Caco-2 (cell line): ENCODE results near the gene ZNF816. TPM values are rescaled to one million over a fixed set of nuclear protein-coding genes. Genes with fewer than 3 reads are reported as not detected.

Source experiments
- BruUV-seq: library from RNA; stranded (reverse); fragments of 400-500 nt; replicated peaks from 2 replicates; lab custom pipeline; 2021; lab: Mats Ljungman, UMichigan
- CTCF ChIA-PET: fragments of 300-600 bp; sonication (Branson Sonifier 250); formaldehyde crosslinking; loops from one replicate; lab custom pipeline; 2022; ENCODE audit warnings: antibody characterized with exemption; lab: Charles Lee
- POLR2A ChIA-PET: fragments of 300-600 bp; sonication (Branson Sonifier 250); formaldehyde crosslinking; loops from one replicate; lab custom pipeline; 2022; ENCODE audit warnings: antibody characterized with exemption; lab: Charles Lee
- DNase-seq, 2 experiments: peaks; one replicate each; pipeline versions ENCODE4 v3.0.0 to v3.0.0-alpha.2; 2020 to 2022
- H3K27me3 ChIP-seq: replicated peaks from 2 replicates; pipeline ENCODE4 v1.6.0; 2011; ENCODE audit warnings: low read length; ENCODE audit not compliant: control insufficient read depth, insufficient read depth
- H3K36me3 ChIP-seq: 2 replicates; pipeline ENCODE4 v1.5.1; 2011; ENCODE audit warnings: low read length; ENCODE audit not compliant: control insufficient read depth, insufficient read depth
- H3K4me1 ChIP-seq: fragments of 250-450 bp; sonication (Bioruptor Pico); 2 replicates; pipeline ENCODE4 v1.5.1; 2020; ENCODE audit warnings: mild to moderate bottlenecking
- H3K4me3 ChIP-seq: 2 replicates; pipeline ENCODE4 v1.5.1; 2011; ENCODE audit warnings: low read depth, mild to moderate bottlenecking, control low read depth, low read length
- H3K9me3 ChIP-seq: fragments of 250-450 bp; sonication (Bioruptor Pico); 2 replicates; pipeline ENCODE4 v1.5.1; 2020; ENCODE audit warnings: mild to moderate bottlenecking, moderate library complexity
- H3K27ac Mint-ChIP-seq: one replicate; pipeline ENCODE4 v1.8.0; 2022; ENCODE audit warnings: mixed read lengths; ENCODE audit not compliant: unreplicated experiment
- H3K27me3 Mint-ChIP-seq: one replicate; pipeline ENCODE4 v1.8.0; 2022; ENCODE audit warnings: mixed read lengths; ENCODE audit not compliant: insufficient read depth, unreplicated experiment
- H3K36me3 Mint-ChIP-seq: one replicate; pipeline ENCODE4 v1.8.0; 2022; ENCODE audit warnings: mild to moderate bottlenecking, mixed read lengths; ENCODE audit not compliant: insufficient read depth, unreplicated experiment
- H3K4me1 Mint-ChIP-seq: one replicate; pipeline ENCODE4 v1.8.0; 2022; ENCODE audit warnings: low read depth, mixed read lengths; ENCODE audit not compliant: unreplicated experiment
- H3K4me3 Mint-ChIP-seq: one replicate; pipeline ENCODE4 v1.8.0; 2022; ENCODE audit warnings: mild to moderate bottlenecking, moderate library complexity, mixed read lengths; ENCODE audit not compliant: unreplicated experiment
- H3K9me3 Mint-ChIP-seq: one replicate; pipeline ENCODE4 v1.8.0; 2022; ENCODE audit warnings: mixed read lengths; ENCODE audit not compliant: unreplicated experiment
- CTCF ChIP-seq, 2 experiments: fragments of 200-600 bp in 1 of 2; IDR thresholded peaks; 1 replicate in 1 of 2; 2 replicates in 1 of 2; pipeline versions ENCODE4 v1.5.1 to v1.8.0; 2011 to 2022; ENCODE audit warnings: antibody characterized with exemption in 1 of 2, control low read depth in 1 of 2, inconsistent platforms in 1 of 2, low read depth in 1 of 2, low read length in 1 of 2, mild to moderate bottlenecking in 1 of 2, moderate library complexity in 1 of 2; ENCODE audit not compliant: insufficient read depth in 1 of 2, severe bottlenecking in 1 of 2, unreplicated experiment in 1 of 2
- intact Hi-C: fragments of 100-400 bp; cut with micrococcal nuclease; formaldehyde crosslinking; loops from one replicate; pipeline ENCODE4 v1.10.0; 2022; ENCODE audit not compliant: unreplicated experiment
- total RNA-seq: library from RNA; stranded (reverse); gene quantifications from 2 replicates; pipeline ENCODE4 v1.2.3, GENCODE V29; 2022

ZNF816 gene
- total RNA-seq, 1 experiment from 2014 or later = 11.5 TPM

DNA sequence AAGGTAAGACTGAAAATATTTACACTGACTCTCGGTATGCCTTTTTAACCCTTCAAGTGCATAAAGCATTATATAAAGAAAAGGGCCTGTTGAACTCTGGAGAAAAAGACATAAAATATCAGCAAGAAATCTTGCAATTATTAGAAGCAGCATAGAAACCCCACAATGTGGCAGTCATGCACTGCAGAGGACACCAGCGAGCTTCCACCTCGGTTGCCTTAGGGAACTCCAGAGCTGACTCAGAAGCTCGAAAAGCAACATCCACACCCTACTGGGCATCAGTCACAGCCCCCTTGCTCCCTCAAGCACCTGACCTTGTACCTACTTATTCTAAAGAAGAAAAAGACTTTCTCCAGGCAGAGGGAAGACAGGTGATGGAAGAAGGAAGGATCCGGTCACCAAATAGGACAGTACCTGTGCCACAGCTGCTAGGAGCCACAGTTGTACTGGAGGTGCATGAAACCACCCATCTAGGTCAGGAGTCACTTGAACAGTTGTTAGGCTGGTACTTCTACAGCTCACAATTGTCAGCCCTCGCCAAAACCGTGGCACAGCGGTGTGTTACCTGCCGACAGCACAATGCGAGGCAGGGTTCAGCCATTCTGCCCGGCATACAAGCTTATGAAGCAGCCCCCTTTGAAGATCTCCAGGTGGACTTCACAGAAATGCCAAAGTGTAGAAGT, 2.9 kb downstream of the ZNF816 start:
- Mint-ChIP-seq H3K36me3 (peaks cover 55% of the 10 kb centered on the region), H3K4me3 (no peak overlapping the region), H3K27ac (no peak overlapping the region), H3K4me1 (no peaks in the 10 kb centered on the region), H3K27me3 (no peaks in the 10 kb centered on the region), H3K9me3 (peaks cover 29% of the 10 kb centered on the region)
- ChIA-PET POLR2A (no interaction called here), CTCF (no interaction called here)
- TF ChIP-seq CTCF (IDR thresholded peaks at IDR 0.05; ENCODE audit: insufficient read depth in 1 of 2, low read depth in 1 of 2, low read length in 1 of 2, severe bottlenecking in 1 of 2, unreplicated experiment in 1 of 2) = no peak
- no peak overlapping the region for H3K4me3 ChIP-seq
- no TSS peak for BruUV-seq
- peaks cover 43% of the 10 kb centered on the region for H3K9me3 ChIP-seq
- H3K36me3 ChIP-seq = peaks cover 11% of the 10 kb centered on the region
- intact Hi-C loops = no loop called here
- H3K4me1 ChIP-seq = peaks cover 5% of the 10 kb centered on the region
- DNase-seq = no peak
- H3K27me3 ChIP-seq = no peaks in the 10 kb centered on the region

DNA sequence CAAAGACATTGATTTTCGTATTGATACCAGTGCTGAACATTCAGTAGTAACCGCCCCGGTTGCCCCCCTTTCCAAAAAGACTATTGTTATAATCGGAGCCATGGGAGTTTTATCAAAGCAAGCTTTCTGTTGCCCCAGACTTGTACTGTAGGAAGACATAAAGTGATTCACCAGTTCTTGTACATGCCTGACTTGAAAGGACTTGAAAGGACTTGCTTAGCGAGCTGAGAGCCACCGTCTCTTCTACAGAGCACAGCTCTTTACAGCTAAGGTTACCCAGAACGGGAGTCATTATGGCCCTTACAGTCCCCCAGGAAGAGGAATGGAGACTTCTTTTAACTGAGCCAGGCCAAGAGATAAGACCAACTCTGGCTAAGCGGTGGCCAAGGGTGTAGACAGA, 5.1 kb downstream of the ZNF816 start:
- H3K9me3 Mint-ChIP-seq = peaks cover 33% of the 10 kb centered on the region
- H3K27me3 Mint-ChIP-seq = no peaks in the 10 kb centered on the region
- peaks cover 67% of the 10 kb centered on the region for H3K36me3 Mint-ChIP-seq
- Histone ChIP-seq H3K27me3 (no peaks in the 10 kb centered on the region), H3K4me1 (peaks cover 5% of the 10 kb centered on the region), H3K4me3 (no peak overlapping the region), H3K36me3 (peaks cover 17% of the 10 kb centered on the region), H3K9me3 (peaks cover 47% of the 10 kb centered on the region)
- POLR2A ChIA-PET = no interaction called here
- no peak for TF ChIP-seq CTCF (IDR thresholded peaks at IDR 0.05; ENCODE audit: insufficient read depth in 1 of 2, low read depth in 1 of 2, low read length in 1 of 2, severe bottlenecking in 1 of 2, unreplicated experiment in 1 of 2)
- H3K4me3 Mint-ChIP-seq = no peak overlapping the region
- no peak for DNase-seq
- CTCF ChIA-PET = no interaction called here
- H3K27ac Mint-ChIP-seq = peak overlapping the region; percentile 42
- BruUV-seq = no TSS peak
- no peaks in the 10 kb centered on the region for H3K4me1 Mint-ChIP-seq
- intact Hi-C loops = no loop called here

DNA sequence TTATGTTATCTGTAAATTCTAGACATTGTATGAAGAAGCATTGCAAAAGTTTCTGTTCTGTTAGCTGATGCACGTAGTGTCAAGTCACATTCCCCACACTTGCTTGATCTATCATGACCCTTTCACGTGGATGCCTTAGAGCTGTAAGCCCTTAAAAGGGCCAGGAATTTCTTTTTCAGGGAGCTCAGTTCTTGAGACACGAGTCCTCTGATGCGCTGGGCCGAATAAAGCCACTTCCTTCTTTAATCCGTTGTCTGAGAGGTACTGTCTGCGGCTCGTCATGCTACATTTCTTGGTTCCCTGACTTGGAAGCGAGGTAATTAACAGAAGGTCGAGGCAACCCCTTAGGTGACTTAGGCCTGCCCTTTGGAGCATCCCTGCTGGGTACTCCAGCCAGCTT, 5.8 kb downstream of the ZNF816 start:
- Histone ChIP-seq H3K4me3 (no peak overlapping the region), H3K27me3 (no peaks in the 10 kb centered on the region), H3K36me3 (peaks cover 24% of the 10 kb centered on the region), H3K4me1 (peaks cover 5% of the 10 kb centered on the region), H3K9me3 (peaks cover 54% of the 10 kb centered on the region)
- DNase-seq = no peak
- BruUV-seq = no TSS peak
- Mint-ChIP-seq H3K27ac (no peak overlapping the region), H3K4me3 (no peak overlapping the region), H3K4me1 (no peaks in the 10 kb centered on the region), H3K36me3 (peaks cover 72% of the 10 kb centered on the region), H3K9me3 (peaks cover 39% of the 10 kb centered on the region), H3K27me3 (no peaks in the 10 kb centered on the region)
- CTCF ChIA-PET = no interaction called here
- no peak for TF ChIP-seq CTCF (IDR thresholded peaks at IDR 0.05; ENCODE audit: insufficient read depth in 1 of 2, low read depth in 1 of 2, low read length in 1 of 2, severe bottlenecking in 1 of 2, unreplicated experiment in 1 of 2)
- POLR2A ChIA-PET = no interaction called here
- intact Hi-C loops = no loop called here
